ENCODE data around the gene ING3.
"Not testable (repeated sequence)": the region's sequence is repeated elsewhere in the genome, so short reads cannot be mapped to it uniquely, and the experiment has no call there.

Gene ING3

GRCh38 chr7:121002757-121003200 is 52.2 kb downstream of the ING3 start:
- peak; percentile 71 for DNase-seq (ENCODE audit: low read depth)

DNA sequence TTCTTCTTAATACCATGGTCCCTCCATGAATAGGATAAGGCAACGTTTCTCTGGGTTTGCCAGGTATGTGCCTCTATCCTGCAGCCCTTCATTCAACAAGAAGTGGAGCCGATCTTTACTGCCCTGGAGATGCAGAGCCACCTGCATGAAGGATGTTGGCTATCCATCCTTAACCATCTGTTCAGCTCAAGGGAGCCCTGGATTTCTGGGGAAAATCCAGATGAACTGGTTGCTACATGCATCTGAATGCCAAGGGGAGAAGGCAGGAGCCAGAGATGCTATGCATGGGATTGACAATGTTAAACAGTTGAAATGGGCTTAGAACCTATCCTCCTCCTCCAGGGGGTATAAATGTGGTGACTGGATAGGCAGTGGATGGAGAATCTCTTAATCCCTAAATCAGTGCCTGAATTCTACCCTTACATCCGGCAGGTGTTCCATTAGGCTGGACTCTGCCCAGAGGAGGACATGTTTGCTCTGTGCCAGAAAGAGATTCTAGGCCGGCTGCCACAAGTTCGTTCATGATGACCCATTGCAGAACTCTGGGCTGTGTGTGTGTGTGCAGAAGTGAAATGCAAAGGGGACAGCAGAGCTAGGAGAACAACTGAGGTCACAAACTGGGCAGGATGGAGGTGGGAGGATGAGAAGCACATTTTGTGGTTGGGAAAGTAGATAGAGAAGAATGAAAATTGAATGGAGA is 53.6 kb downstream of the ING3 start:
- DNase-seq (ENCODE audit: low read depth): no peak

DNA sequence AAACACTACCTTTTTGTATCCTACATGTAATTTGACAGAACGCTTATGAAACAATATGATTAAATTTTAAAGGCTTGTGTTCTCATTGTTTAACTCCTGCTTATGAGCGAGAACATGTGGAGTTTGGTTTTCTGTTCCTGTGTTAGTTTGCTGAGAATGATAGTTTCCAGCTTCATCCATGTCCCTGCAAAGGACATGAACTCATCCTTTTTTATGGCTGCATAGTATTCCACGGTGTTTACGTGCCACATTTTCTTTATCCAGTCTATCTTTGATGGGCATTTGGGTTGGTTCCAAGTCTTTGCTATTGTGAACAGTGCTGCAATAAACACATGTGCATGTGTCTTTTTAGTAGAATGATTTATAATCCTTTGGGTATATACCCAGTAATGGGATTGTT is 54.5 kb downstream of the ING3 start:
- DNase-seq (ENCODE audit: low read depth): not testable (repeated sequence)

DNA sequence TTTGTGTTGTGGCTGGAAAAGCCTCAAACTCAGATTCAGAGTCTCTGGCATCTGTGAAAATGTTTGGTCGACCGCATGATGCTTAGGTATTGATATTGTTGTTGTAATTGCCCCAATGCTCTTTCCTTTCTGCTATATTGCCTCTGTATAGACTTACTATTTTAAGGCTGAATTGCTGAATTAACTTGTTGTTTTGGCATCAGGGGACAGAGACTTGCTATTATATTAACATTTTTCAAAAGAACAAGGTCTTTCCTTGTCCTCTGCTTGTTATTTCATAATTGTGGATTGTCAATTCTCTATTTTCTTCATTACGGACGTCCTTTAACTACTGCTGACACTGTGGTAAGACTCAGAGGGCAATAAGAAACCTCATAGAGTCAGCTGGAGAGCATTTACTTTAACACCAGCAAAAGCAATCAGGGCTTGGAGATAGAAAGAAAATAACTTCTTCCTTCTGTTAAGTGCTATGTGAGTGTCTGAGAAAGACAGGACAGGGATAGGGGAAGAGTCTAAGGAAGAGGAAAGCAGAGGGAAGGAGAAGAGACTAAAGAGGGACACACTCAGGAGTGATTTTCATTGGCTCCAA is 55.5 kb downstream of the ING3 start:
- DNase-seq (ENCODE audit: low read depth): no peak

- no peak for DNase-seq (ENCODE audit: low read depth)
Measured at GRCh38 chr7:121006711-121007315, 56.2 kb downstream of the ING3 start.

DNA sequence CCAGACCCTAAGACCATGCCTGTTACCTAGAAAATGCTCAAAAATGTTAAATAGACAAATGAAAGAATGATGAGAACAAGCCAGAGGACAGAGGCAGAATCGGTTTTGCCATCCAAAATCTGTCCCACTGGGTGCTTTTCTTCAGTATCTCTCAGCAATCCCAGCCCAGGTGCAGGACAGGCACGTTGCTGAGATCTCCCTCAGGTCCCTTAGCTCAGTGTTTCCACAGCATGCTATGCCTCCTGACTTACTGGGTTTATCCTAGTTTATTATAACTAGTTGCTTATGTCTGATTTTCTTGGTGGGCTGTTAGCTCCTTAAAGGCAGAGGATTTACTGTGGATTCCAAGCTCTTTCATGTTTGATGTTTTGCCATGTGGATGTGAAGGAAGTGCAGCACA is 58.2 kb downstream of the ING3 start:
- DNase-seq (ENCODE audit: low read depth): no peak

DNA sequence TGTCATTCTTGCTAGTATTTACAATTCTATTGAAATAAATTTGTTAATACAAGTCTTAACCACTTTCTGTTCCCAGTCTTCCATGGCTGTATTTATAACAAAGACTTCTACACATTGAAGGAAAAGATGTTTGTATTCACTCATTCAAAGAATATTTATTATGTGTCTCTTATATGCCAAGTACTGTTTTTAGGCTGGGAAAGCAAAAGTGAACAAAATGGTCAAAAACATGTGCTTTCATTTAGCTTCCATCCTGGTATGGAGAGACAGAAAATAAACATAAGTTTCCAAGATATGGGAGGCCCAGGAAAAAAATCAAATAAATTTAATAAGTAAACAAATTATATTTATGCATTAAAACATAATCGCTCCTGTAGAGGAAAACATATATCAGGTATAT is 60.8 kb downstream of the ING3 start:
- no peak for DNase-seq (ENCODE audit: low read depth)

DNA sequence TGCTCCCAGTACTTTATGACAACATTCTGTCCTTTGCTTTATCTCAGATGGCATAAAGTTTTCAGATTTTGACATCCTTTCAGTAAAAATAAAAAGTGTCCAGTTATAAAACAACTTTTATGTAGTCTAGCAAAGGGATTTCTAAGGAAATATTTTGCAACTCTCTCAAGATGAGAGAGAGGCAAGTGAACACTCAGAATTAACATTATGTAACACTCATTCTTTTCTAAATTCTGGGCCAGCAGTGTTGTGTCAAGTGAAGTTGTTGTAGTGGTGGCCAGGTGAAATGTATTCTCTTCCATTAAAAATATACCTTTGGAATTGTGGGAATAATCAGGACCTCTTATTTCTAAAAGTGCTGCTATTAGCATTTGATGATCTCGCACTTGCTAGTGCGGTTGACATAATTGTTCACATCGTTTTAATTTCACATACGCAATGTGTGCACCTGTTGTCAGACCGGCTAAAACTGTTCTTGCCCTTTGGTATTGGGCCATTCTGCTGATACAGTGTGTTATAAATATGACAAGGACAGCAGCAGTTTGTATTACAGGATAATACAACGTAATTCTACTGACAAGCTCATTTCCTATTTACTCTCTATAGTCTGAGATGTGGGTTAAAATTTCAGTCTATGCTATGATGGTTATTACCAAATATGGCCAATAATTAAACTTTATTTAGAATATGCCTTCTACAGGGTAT is 61.7 kb downstream of the ING3 start:
- no peak for DNase-seq (ENCODE audit: low read depth)

DNA sequence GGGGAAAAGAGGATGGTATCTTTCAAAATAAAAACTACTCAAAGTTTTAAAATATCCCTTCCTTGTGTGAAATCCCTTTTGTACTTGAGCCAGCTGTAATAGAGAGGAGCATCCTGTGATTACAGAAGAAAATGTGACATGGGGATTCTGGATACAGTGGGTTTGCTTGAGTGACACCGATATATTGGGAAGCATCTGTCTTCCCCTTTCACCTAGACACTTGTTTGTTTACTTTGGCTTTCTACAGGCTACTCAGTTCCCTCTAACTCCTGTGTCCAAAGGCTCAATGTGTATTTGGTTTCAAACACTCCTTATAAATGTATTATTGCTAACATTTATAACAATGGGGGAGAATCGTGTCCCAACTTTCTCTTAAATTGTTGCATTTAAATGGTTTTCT is 62.3 kb downstream of the ING3 start:
- no peak for DNase-seq (ENCODE audit: low read depth)

DNA sequence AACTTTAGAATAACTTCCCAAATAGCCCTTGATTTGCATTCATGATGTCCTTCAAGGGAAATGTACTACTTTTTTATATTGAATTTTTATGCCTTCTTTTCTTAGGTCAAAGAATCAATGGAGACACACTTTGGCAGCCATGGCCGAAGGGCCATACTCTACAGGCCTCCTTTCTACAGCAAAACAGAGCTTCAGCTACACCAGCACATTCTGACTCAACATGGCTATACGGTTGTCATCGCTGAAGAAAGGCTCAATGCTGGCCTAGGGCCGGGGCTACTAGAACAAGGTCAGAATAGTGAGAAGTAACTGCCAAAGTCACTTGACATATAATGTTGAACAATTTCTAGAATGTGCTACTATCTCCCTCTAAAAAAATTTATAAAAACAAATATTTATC is 65.0 kb downstream of the ING3 start:
- no peak for DNase-seq (ENCODE audit: low read depth)

DNA sequence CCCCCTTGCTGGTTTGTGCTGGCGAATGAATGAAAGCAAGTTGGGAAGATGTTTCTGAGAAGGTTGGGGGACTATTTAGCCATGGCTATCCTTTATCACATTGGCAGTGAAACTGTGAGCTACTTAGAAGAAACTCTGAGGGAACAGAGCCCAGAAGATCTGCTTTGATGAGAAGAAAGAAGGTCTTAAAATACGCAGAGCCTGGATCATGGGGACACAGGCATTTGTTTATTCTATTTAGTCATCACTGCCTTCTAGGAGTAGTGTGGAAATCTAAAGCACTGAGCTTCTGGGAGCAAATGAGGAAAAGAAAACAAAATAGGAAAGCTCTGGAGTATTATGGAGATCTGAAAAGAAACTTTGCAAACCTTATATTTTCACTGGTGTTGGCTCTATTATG is 66.4 kb downstream of the ING3 start:
- peak; percentile 76 for DNase-seq (ENCODE audit: low read depth)

DNA sequence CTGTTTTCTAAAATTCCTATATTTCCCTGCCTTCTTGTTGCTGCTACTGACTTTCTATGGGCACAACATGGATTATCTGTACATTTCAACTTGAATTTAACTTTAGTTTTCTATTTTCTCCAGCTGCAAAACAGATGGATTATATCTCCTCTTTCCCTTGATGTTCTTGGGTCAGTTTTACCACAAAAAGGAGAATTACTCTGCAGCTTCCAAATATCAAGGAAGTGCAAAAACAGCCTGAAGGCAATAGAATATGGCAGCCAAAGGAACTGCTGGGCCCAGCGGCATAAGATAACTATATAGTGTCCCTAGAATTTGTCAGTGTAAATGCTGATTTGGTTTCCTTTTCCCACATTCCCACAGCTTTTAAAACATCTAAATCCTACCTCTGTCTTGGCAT is 67.0 kb downstream of the ING3 start:
- DNase-seq (ENCODE audit: low read depth): no peak

DNA sequence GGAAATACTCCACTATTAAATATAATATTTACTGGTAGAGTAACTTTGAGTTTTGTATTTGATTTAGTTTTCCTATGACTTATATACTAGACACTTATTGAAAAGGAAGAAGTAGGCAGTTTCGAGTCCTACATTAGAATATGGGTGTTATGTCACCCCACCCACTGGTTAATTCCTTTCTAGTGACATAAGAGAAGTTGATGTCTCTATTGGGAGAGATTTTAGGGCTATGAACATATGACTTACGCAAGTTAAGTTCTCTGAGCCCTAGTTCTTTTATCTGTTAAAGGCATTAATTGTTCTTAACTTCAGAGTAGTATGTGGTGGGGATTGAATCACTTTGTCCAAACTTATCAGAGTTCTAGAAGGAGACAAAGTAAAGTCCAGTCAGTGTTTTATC is 68.4 kb downstream of the ING3 start:
- peak; percentile 20 for DNase-seq (ENCODE audit: low read depth)

- peak; percentile 62 for DNase-seq (ENCODE audit: low read depth)
Measured at GRCh38 chr7:121020249-121020988, 69.8 kb downstream of the ING3 start.

DNA sequence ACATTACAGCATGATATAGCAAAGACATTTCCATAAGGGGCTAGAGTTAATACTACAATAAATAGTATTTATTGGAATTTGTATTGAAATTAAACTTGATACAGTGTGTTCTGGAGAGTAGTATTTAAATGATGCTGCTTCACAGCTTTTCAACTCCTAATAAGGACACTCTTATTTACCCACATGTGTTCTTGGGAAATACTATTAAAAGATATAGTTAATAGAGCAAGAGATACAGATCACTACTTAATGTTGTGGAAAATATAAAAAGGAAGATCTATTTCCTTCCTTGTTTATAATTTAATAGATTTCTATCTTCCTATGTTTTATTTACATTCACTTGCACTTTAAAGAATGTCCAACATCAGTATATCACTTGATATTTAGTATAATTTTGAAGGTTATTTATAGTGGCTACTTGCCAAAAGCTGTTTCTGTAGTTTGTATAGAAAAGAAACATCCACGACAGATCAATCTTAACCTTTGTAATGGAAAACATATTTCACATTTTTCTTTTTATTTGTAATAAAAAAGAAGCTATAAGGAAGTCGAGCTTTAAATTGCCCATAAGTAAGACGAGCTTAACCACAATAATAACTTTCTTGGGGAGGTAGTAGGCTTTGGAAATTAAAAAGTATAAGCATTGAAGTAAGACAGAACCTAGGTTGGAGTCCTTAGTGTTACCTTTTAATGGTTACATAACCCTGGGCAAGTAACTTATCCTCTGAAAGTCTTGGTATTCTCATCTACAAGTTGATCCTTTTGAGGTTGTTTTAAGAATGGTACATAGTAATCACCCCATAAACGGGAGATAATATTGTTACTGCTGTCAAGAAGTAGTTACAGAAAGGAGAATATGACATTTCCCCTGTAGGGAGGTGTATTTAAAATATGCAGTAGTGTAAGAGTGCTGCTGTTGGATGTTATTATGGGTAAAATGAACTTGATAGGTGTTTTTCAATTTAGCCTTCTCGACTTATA is 70.7 kb downstream of the ING3 start:
- no peak for DNase-seq (ENCODE audit: low read depth)

DNA sequence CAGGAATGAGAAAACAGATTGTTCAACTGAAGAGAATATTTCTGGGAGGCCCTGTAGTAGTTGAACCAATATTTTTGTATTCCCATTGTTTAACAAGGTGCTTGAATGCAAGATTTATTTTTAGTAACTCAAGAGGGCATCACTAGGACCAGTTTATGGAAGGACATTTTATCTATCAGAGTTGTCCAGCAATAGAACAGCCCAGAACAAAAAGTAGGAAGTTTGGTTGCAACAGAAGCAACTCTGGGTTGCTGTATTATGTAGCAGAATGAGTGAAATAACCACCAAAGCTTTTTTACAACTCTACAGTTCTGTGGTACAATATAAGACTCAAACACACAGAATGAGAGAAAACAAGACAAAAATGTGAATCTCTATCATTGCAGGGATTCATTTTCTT is 72.6 kb downstream of the ING3 start:
- DNase-seq (ENCODE audit: low read depth): no peak

GRCh38 chr7:121023683-121024511 is 73.3 kb downstream of the ING3 start:
- peak; percentile 18 for DNase-seq (ENCODE audit: low read depth)

DNA sequence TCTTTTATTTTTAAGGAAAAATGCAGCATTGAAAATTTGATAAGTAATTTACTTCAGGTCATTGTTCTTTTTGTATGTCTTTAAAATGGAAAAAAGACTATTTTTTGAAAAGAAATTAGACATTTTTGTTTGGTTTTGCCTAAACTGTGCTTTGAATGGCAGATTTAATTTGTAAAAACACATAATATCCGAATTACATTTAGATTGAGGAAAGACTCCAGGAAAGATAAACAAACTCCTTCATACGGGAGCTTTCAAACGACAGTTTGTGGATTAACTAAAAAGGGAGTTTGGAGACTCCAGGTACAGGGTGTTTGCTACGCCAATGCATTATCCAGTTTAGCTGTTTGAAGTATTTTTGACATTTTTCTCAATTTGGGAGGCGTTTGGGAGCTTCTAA is 74.0 kb downstream of the ING3 start:
- no peak for DNase-seq (ENCODE audit: low read depth)

GRCh38 chr7:121026159-121026558 is 75.6 kb downstream of the ING3 start:
- no peak for DNase-seq (ENCODE audit: low read depth)

DNA sequence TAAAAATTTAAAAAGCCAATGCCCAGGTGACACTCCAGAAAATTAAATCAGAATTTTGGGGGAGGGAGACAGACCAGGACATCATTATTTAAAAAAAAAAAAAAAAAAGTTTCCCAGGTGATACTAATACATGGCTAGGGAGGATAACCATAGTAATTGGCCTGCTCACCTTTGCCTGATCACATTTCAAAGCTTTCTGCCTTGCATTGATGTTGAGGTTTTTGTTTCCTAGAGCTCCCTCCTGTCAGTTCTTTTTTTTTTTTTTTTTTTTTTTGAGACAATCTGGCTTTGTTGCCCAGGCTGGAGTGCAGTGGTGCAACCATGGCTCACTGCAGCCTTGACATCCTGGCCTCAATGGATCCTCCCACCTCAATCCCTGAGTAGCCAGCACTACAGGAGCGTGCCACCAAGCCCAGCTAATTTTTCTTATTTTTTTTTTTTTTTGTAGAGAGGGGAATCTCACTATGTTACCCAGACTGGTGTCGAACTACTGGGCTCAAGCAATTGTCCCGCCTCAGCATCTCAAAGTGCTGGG is 76.1 kb downstream of the ING3 start:
- no peak for DNase-seq (ENCODE audit: low read depth)
